AG04450 (cell line): ENCODE results near the gene MR1. TPM values are rescaled to one million over a fixed set of nuclear protein-coding genes. Genes with fewer than 3 reads are reported as not detected.

Experiments
- CTCF ChIA-PET: fragments of 300-600, 350-600 bp; formaldehyde crosslinking; extraction: SDS; loops from one replicate; lab custom pipeline; 2022; ENCODE audit warnings: antibody characterized with exemption, inconsistent platforms; lab: Charles Lee
- POLR2A ChIA-PET: fragments of 350-600 bp; formaldehyde crosslinking; extraction: SDS; loops from one replicate; lab custom pipeline; 2021; ENCODE audit warnings: antibody characterized with exemption, inconsistent platforms; lab: Yijun Ruan, JAX
- DNase-seq: peaks from one replicate; pipeline ENCODE4 v3.0.0-alpha.2; 2011; ENCODE audit warnings: low read depth, low spot score
- H3K27ac ChIP-seq: one replicate; pipeline ENCODE4 v1.5.1; 2012; ENCODE audit warnings: low read depth, low read length, control low read depth
- H3K27me3 ChIP-seq: one replicate; pipeline ENCODE4 v1.6.0; 2012; ENCODE audit warnings: low read length; ENCODE audit not compliant: control insufficient read depth, insufficient read depth
- H3K4me3 ChIP-seq: 2 replicates; pipeline ENCODE4 v1.5.1; 2011; ENCODE audit warnings: mild to moderate bottlenecking, low read depth, low read length, control low read depth
- H3K9me3 ChIP-seq: 2 replicates; pipeline ENCODE4 v1.5.1; 2012; ENCODE audit warnings: low read length; ENCODE audit not compliant: control insufficient read depth, insufficient read depth
- polyA minus RNA-seq: library from RNA; depleted of rRNA, polyadenylated mRNA; stranded (reverse); fragments of >200 nt; gene quantifications from 2 replicates; pipeline ENCODE4 v1.2.3, GENCODE V29; 2011; rRNA and poly(A)+ RNA removed
- polyA plus RNA-seq: library from polyadenylated mRNA; depleted of rRNA; stranded (reverse); fragments of >200 nt; gene quantifications from 2 replicates; pipeline ENCODE4 v1.2.3, GENCODE V29; 2011; rRNA removed
- TF ChIP-seq, protein P1 (sequence below): IDR thresholded peaks from 2 replicates; pipeline ENCODE4 v1.5.1; 2011; ENCODE audit warnings: low read depth, low read length, control low read depth, inconsistent platforms

MR1 gene
- polyA plus RNA-seq, result 16.7 and 17.2 TPM in 2 replicates
- polyA minus RNA-seq, result 11.0 and 12.4 TPM in 2 replicates

DNA sequence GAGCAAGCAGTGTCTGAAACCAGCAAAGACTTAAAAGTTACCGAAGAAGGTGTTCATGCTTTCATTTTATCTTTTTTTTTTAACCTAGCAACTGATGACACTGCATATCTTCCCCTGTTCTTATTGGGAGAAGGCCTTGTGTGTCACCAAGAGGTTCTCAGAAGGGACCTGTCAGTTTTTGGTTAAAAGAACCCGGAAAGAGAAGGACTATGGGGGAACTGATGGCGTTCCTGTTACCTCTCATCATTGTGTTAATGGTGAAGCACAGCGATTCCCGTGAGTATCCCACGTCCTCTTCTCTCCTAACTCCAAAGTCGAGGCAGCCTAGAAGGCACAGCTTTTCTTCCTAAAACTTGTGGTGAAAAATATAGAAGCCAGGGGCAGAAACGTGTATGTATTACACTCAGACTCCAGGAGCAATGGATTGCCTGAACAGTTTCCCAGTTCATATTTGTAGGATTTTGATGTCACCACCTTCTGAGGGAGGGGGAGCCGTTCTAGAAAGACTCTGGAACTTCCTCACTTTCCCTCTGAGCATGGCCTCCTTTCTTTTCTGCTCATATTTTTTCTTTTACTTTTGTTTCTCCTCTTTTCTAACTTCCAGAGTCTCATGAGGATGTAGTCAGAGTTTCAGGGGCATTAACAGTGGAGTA lies at the start of gene MR1:
Gene MR1 (plus strand): TSS at position 185 of the 653 bp plus-strand sequence. CDS start 25 bp downstream, at position 210.
- DNase-seq, result peak; percentile 38
- Histone ChIP-seq H3K27ac (peak within 1 kb of the TSS; percentile 76), H3K27me3 (no peaks in the 10 kb centered on the region), H3K4me3 (peak within 1 kb of the TSS; percentile 51), H3K9me3 (no peaks in the 10 kb centered on the region)
- POLR2A ChIA-PET, result interaction anchor here (0.9 to 1.2 kb wide), 3 partner anchors 52 to 57 kb away, joined by 3 read pairs; partner anchors contain the start of gene IER5
- CTCF ChIA-PET, result interaction anchor here (1.0 to 2.1 kb wide), 4 partner anchors 108 to 501 kb away, joined by 3 to 11 read pairs (median 5); no protein-coding TSS in a partner anchor
- TF ChIP-seq, protein P1, sequence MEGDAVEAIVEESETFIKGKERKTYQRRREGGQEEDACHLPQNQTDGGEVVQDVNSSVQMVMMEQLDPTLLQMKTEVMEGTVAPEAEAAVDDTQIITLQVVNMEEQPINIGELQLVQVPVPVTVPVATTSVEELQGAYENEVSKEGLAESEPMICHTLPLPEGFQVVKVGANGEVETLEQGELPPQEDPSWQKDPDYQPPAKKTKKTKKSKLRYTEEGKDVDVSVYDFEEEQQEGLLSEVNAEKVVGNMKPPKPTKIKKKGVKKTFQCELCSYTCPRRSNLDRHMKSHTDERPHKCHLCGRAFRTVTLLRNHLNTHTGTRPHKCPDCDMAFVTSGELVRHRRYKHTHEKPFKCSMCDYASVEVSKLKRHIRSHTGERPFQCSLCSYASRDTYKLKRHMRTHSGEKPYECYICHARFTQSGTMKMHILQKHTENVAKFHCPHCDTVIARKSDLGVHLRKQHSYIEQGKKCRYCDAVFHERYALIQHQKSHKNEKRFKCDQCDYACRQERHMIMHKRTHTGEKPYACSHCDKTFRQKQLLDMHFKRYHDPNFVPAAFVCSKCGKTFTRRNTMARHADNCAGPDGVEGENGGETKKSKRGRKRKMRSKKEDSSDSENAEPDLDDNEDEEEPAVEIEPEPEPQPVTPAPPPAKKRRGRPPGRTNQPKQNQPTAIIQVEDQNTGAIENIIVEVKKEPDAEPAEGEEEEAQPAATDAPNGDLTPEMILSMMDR, result no peak

DNA sequence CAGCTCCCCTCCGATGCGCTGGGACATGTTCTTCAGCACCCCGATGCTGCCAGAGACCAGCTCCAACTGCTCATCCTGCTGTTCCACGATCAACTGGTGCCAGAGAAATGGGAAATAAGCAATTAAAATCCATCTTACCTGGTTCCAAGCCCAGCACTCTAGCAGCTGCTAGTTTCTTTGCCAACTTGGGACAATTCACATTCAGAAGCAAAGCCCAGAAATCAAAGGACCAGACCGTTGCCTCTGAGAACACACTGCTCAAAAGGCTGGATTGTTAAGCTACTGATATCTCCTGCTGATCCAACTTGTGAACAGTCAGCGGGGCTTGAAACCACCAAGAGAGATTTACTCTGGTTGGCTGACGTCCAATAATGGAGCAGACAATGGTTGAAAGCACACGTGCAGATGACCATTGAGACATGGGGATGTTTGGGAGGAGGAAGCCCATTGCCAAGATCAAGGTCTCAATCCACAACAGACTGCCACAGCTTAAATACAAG lies 45.5 kb upstream of the MR1 start:
- Histone ChIP-seq H3K27ac (no peak overlapping the region), H3K4me3 (no peak overlapping the region), H3K27me3 (no peaks in the 10 kb centered on the region), H3K9me3 (no peaks in the 10 kb centered on the region)
- DNase-seq, result no peak
- ChIA-PET POLR2A (no interaction called here), CTCF (interaction anchor here (1.2 to 1.5 kb wide), 2 partner anchors 14 to 154 kb away, joined by 3 to 4 read pairs; no protein-coding TSS in a partner anchor)
- TF ChIP-seq, protein P1, result no peak

DNA sequence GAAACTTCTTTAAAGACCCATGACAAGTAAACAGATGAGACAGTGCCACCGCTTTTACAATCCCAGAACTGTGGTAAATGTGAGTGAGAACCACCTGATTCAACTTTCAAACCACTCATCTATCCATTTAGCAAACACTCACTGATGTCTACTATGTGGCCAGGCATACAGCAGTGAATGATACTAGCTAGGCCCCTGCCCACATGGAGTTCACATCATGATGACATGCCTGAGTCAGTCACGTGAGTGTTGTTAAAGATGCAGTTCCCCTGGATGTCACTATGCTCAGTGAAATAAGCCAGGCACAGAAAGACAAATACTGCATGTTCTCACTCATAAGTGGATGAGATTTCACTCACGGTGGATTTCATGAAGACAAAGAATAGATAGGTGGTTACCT lies 39.5 kb upstream of the MR1 start:
- Histone ChIP-seq H3K27me3 (no peaks in the 10 kb centered on the region), H3K4me3 (no peak overlapping the region), H3K27ac (no peak overlapping the region), H3K9me3 (no peaks in the 10 kb centered on the region)
- ChIA-PET CTCF (no interaction called here), POLR2A (no interaction called here)
- TF ChIP-seq, protein P1, result no peak
- DNase-seq, result no peak

DNA sequence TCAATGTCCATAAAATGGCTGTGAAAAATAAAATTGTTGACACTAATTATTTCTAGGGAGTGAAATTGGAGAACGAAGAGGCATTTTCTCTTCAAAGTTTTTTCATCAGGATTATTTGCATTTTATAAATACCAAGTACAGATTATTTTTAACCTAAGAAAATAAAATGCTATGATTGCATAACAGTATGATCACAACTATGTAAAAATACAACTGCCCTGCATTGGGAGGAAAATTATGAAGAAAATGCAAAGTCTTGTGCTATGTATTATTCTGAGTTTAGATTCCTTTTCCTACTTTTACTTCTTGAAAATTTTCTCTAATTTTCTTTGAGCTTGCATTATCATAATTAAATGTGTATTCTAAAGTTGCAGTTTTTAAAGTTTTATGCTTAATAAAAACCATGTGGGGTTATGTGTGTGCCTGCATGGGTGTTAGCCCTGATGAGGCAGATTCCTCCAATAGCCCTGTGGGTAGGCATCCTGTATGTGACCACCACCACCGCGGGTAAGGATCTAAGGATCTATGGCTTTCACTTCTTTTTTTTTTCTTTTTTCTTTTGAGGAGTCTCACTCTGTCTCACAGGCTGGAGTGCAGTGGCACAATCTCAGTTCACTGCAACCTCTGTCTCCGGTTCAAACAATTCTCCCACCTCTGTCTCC lies 35.8 kb upstream of the MR1 start:
- Histone ChIP-seq H3K4me3 (no peak overlapping the region), H3K9me3 (no peaks in the 10 kb centered on the region), H3K27ac (no peak overlapping the region), H3K27me3 (no peaks in the 10 kb centered on the region)
- POLR2A ChIA-PET, result interaction anchor here (1.5 kb wide), 1 partner anchor 24 kb away, joined by 3 read pairs; no protein-coding TSS in a partner anchor
- TF ChIP-seq, protein P1, result no peak
- DNase-seq, result no peak
- CTCF ChIA-PET, result interaction anchor here (1.0 to 2.1 kb wide), 4 partner anchors 9 to 1183 kb away, joined by 3 to 6 read pairs (median 4); no protein-coding TSS in a partner anchor
